ENCODE data around the gene UBTF.

- TF ChIP-seq CEBPB (IDR thresholded peaks at IDR 0.05; ENCODE audit: low read depth, low read length) (peak; percentile 49; the same call in 1 of the 2 replicates), RAD21 (IDR thresholded peaks at IDR 0.05; ENCODE audit: low read length) (no peak), CTCF (conservative IDR thresholded peaks at IDR 0.05; ENCODE audit: low read depth, low read length) (no peak), RFX5 (IDR thresholded peaks at IDR 0.05; ENCODE audit: low read depth, low read length) (no peak), BHLHE40 (IDR thresholded peaks at IDR 0.05; ENCODE audit: low read depth, low read length) (no peak)
Observed at GRCh38 chr17:44209786-44210341, 9.6 kb downstream of the UBTF start.

All from IMR-90 (cell line).